H1 (cell line): Measurements from ENCODE around the gene DNA2. TPM values are rescaled to one million over a fixed set of nuclear protein-coding genes. Genes with fewer than 3 reads are reported as not detected.

Experiments
- EGR1 ChIP-seq: IDR thresholded peaks from 2 replicates; pipeline ENCODE4 v1.6.1; 2011; ENCODE audit warnings: low read depth, low read length, borderline replicate concordance
- HDAC2 ChIP-seq, 2 experiments: fragments of 300-600 bp in 1 of 2; sonication (generic) in 1 of 2; IDR thresholded peaks; 2 replicates each; pipeline ENCODE4 v1.6.1; 2011 to 2012; ENCODE audit warnings: low read depth in 2 of 2, low read length in 2 of 2, mild to moderate bottlenecking in 2 of 2, moderate library complexity in 2 of 2, borderline replicate concordance in 1 of 2, inconsistent platforms in 1 of 2
- RAD21 ChIP-seq, 2 experiments: IDR thresholded peaks in 1 of 2; conservative IDR thresholded peaks in 1 of 2; 2 replicates each; pipeline ENCODE4 v1.6.1; 2011; ENCODE audit warnings: low read depth in 2 of 2, low read length in 2 of 2, improper control_type of control experiment in 1 of 2, inconsistent platforms in 1 of 2, mild to moderate bottlenecking in 1 of 2, moderate library complexity in 1 of 2
- SAP30 ChIP-seq: fragments of 300-600 bp; sonication (generic); IDR thresholded peaks from 2 replicates; pipeline ENCODE4 v1.7.1; 2012; ENCODE audit warnings: low read length, moderate library complexity, mild to moderate bottlenecking, inconsistent platforms; ENCODE audit not compliant: insufficient read depth, insufficient replicate concordance
- SP2 ChIP-seq: IDR thresholded peaks from 2 replicates; pipeline ENCODE4 v1.6.1; 2012; ENCODE audit warnings: mild to moderate bottlenecking, low read length, inconsistent platforms
- SUZ12 ChIP-seq: fragments of 200-600 bp; sonication (generic); IDR thresholded peaks from 2 replicates; pipeline ENCODE4 v1.6.1; 2012; ENCODE audit warnings: mild to moderate bottlenecking, inconsistent platforms, low read length, moderate library complexity, mixed read lengths
- polyA plus RNA-seq, 7 experiments: library from polyadenylated mRNA; depleted of rRNA in 3 of 7; stranded (reverse) in 5 of 7; unstranded in 2 of 7; fragments of >200 nt in 5 of 7; fragments of 200-250 nt in 2 of 7; gene quantifications; 1 replicate in 5 of 7; 2 replicates in 1 of 7; 4 replicates in 1 of 7; pipeline versions ENCODE4 v1.2.1 to v1.2.3, GENCODE V29; 2011 to 2013; ENCODE audit warnings: missing spikeins in 2 of 7, mixed read lengths in 2 of 7
- total RNA-seq: library from RNA; stranded (reverse); fragmentation: NEBNext Ultra II Directional; extraction: Animal tissue kit (Norgen Biotek cat#: 25700); gene quantifications from 2 replicates; pipeline ENCODE4 v1.2.1, GENCODE V29; 2021
- TF ChIP-seq, protein P1 (sequence below): fragments of 300-600 bp; sonication (generic); IDR thresholded peaks from 2 replicates; pipeline ENCODE4 v1.7.1; 2012; ENCODE audit warnings: low read length, moderate library complexity, mild to moderate bottlenecking, inconsistent platforms; ENCODE audit not compliant: insufficient replicate concordance
- TF ChIP-seq, protein P2 (sequence below): IDR thresholded peaks from 2 replicates; pipeline ENCODE4 v1.6.1; 2012; ENCODE audit warnings: inconsistent platforms
- TF ChIP-seq, protein P3 (sequence below): IDR thresholded peaks from 2 replicates; pipeline ENCODE4 v1.6.1; 2012; ENCODE audit warnings: low read length, inconsistent platforms

The DNA2 gene
- total and polyA plus RNA-seq, 2 of the 8 experiments (the other 6 are each of a cell fraction or from before 2014, with no cell fraction given): 16.0 to 57.9 TPM

DNA sequence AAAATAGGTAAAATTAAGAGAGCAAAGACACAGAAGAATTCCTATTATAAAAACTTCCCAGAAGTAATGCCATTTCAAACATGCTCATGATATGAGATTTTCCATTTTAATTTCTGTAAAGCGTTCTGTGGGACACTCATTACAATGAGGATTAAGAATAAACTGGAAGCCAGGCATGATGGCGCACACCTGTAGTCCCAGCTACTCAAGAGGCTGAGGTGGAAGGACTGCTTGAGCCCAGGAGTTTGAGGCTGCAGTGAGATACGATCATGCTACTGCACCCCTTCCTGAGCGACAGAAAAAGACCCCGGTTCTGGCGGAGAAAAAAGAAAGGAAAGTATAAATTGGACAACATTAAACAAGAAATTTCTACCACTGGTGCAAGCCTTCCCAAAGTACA is 1.5 kb downstream of the DNA2 start (continued):
- TF ChIP-seq, protein P1, sequence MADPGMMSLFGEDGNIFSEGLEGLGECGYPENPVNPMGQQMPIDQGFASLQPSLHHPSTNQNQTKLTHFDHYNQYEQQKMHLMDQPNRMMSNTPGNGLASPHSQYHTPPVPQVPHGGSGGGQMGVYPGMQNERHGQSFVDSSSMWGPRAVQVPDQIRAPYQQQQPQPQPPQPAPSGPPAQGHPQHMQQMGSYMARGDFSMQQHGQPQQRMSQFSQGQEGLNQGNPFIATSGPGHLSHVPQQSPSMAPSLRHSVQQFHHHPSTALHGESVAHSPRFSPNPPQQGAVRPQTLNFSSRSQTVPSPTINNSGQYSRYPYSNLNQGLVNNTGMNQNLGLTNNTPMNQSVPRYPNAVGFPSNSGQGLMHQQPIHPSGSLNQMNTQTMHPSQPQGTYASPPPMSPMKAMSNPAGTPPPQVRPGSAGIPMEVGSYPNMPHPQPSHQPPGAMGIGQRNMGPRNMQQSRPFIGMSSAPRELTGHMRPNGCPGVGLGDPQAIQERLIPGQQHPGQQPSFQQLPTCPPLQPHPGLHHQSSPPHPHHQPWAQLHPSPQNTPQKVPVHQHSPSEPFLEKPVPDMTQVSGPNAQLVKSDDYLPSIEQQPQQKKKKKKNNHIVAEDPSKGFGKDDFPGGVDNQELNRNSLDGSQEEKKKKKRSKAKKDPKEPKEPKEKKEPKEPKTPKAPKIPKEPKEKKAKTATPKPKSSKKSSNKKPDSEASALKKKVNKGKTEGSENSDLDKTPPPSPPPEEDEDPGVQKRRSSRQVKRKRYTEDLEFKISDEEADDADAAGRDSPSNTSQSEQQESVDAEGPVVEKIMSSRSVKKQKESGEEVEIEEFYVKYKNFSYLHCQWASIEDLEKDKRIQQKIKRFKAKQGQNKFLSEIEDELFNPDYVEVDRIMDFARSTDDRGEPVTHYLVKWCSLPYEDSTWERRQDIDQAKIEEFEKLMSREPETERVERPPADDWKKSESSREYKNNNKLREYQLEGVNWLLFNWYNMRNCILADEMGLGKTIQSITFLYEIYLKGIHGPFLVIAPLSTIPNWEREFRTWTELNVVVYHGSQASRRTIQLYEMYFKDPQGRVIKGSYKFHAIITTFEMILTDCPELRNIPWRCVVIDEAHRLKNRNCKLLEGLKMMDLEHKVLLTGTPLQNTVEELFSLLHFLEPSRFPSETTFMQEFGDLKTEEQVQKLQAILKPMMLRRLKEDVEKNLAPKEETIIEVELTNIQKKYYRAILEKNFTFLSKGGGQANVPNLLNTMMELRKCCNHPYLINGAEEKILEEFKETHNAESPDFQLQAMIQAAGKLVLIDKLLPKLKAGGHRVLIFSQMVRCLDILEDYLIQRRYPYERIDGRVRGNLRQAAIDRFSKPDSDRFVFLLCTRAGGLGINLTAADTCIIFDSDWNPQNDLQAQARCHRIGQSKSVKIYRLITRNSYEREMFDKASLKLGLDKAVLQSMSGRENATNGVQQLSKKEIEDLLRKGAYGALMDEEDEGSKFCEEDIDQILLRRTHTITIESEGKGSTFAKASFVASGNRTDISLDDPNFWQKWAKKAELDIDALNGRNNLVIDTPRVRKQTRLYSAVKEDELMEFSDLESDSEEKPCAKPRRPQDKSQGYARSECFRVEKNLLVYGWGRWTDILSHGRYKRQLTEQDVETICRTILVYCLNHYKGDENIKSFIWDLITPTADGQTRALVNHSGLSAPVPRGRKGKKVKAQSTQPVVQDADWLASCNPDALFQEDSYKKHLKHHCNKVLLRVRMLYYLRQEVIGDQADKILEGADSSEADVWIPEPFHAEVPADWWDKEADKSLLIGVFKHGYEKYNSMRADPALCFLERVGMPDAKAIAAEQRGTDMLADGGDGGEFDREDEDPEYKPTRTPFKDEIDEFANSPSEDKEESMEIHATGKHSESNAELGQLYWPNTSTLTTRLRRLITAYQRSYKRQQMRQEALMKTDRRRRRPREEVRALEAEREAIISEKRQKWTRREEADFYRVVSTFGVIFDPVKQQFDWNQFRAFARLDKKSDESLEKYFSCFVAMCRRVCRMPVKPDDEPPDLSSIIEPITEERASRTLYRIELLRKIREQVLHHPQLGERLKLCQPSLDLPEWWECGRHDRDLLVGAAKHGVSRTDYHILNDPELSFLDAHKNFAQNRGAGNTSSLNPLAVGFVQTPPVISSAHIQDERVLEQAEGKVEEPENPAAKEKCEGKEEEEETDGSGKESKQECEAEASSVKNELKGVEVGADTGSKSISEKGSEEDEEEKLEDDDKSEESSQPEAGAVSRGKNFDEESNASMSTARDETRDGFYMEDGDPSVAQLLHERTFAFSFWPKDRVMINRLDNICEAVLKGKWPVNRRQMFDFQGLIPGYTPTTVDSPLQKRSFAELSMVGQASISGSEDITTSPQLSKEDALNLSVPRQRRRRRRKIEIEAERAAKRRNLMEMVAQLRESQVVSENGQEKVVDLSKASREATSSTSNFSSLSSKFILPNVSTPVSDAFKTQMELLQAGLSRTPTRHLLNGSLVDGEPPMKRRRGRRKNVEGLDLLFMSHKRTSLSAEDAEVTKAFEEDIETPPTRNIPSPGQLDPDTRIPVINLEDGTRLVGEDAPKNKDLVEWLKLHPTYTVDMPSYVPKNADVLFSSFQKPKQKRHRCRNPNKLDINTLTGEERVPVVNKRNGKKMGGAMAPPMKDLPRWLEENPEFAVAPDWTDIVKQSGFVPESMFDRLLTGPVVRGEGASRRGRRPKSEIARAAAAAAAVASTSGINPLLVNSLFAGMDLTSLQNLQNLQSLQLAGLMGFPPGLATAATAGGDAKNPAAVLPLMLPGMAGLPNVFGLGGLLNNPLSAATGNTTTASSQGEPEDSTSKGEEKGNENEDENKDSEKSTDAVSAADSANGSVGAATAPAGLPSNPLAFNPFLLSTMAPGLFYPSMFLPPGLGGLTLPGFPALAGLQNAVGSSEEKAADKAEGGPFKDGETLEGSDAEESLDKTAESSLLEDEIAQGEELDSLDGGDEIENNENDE: no peak
- no peak for TF ChIP-seq RAD21 (IDR thresholded peaks at IDR 0.05 in 1 of 2, conservative IDR thresholded peaks at IDR 0.05 in 1 of 2; ENCODE audit: low read depth in 2 of 2, low read length in 2 of 2)
- TF ChIP-seq, protein P2, sequence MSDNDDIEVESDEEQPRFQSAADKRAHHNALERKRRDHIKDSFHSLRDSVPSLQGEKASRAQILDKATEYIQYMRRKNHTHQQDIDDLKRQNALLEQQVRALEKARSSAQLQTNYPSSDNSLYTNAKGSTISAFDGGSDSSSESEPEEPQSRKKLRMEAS: no peak
- no peak for TF ChIP-seq SP2
- TF ChIP-seq, protein P3, sequence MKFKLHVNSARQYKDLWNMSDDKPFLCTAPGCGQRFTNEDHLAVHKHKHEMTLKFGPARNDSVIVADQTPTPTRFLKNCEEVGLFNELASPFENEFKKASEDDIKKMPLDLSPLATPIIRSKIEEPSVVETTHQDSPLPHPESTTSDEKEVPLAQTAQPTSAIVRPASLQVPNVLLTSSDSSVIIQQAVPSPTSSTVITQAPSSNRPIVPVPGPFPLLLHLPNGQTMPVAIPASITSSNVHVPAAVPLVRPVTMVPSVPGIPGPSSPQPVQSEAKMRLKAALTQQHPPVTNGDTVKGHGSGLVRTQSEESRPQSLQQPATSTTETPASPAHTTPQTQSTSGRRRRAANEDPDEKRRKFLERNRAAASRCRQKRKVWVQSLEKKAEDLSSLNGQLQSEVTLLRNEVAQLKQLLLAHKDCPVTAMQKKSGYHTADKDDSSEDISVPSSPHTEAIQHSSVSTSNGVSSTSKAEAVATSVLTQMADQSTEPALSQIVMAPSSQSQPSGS: no peak
- TF ChIP-seq EGR1: no peak
- TF ChIP-seq HDAC2 (IDR thresholded peaks at IDR 0.05; ENCODE audit: borderline replicate concordance in 1 of 2, low read depth in 2 of 2, low read length in 2 of 2): no peak
- TF ChIP-seq SAP30: no peak
- TF ChIP-seq SUZ12: no peak
